Measurements from ENCODE around the gene NDFIP1.

- TF ChIP-seq EZH2phosphoT487 (IDR thresholded peaks at IDR 0.05; ENCODE audit: insufficient read depth, low read depth): no peak
- no peak for TF ChIP-seq EZH2 (IDR thresholded peaks at IDR 0.05; ENCODE audit: insufficient read depth, poor library complexity, severe bottlenecking)
Observed at GRCh38 chr5:142131394-142131793, 22.8 kb downstream of the NDFIP1 start.
